Activated T-helper 1 cell treated with anti-CD3 and anti-CD28 coated beads, Interleukin-2, amount 50 U/mL, for 16 hours (primary cell): ENCODE data around the gene ARPC1A.
"Not testable (repeated sequence)": the region's sequence is repeated elsewhere in the genome, so short reads cannot be mapped to it uniquely, and the experiment has no call there.

Source experiments
- DNase-seq, 2 donors: peaks; one replicate each; pipeline ENCODE4 v3.0.0-alpha.2; 2020; ENCODE audit warnings: low read depth in 1 of 2, low spot score in 1 of 2

ARPC1A gene

GRCh38 chr7:99320371-99320770, 5.3 kb upstream of the ARPC1A start:
- DNase-seq, result no peak

- DNase-seq, result not testable (repeated sequence)
These were observed 3.0 kb upstream of the ARPC1A start for GRCh38 chr7:99322659-99323058.

- DNase-seq, result no peak
These were observed 1.1 kb upstream of the ARPC1A start for GRCh38 chr7:99324559-99324958.

GRCh38 chr7:99325001-99325493, 651 bp upstream of the ARPC1A start:
- no peak for DNase-seq

- DNase-seq, result no peak
These were observed 697 bp downstream of the ARPC1A start for GRCh38 chr7:99326408-99326782.

- not testable (repeated sequence) for DNase-seq
These were observed 4.7 kb downstream of the ARPC1A start for GRCh38 chr7:99330314-99330961.

- no peak for DNase-seq
These were observed 5.3 kb downstream of the ARPC1A start for GRCh38 chr7:99331002-99331401.

- DNase-seq, result no peak
These were observed 13.9 kb downstream of the ARPC1A start for GRCh38 chr7:99339595-99339994.

- no peak for DNase-seq
These were observed 15.0 kb downstream of the ARPC1A start for GRCh38 chr7:99340659-99341058.

- DNase-seq, result no peak
These were observed 18.5 kb downstream of the ARPC1A start for GRCh38 chr7:99344061-99344647.

- not testable (repeated sequence) for DNase-seq
These were observed 24.9 kb downstream of the ARPC1A start for GRCh38 chr7:99350641-99351040.

GRCh38 chr7:99352247-99352646, 26.5 kb downstream of the ARPC1A start:
- no peak for DNase-seq

- no peak for DNase-seq
These were observed 29.4 kb downstream of the ARPC1A start for GRCh38 chr7:99355098-99355497.

GRCh38 chr7:99357701-99358490, 32.2 kb downstream of the ARPC1A start:
- DNase-seq, result no peak

- DNase-seq, result not testable (repeated sequence)
These were observed 32.8 kb downstream of the ARPC1A start for GRCh38 chr7:99358521-99358920.

GRCh38 chr7:99359465-99360154, 33.9 kb downstream of the ARPC1A start:
- no peak for DNase-seq

- DNase-seq, result no peak
These were observed 37.1 kb downstream of the ARPC1A start for GRCh38 chr7:99362801-99363200.

GRCh38 chr7:99363286-99363685, 37.6 kb downstream of the ARPC1A start:
- DNase-seq, result no peak

GRCh38 chr7:99365318-99366141, 39.8 kb downstream of the ARPC1A start:
- peak; percentile 38 to 53 for DNase-seq

GRCh38 chr7:99366646-99367045, 40.9 kb downstream of the ARPC1A start:
- DNase-seq, result no peak
